Smooth muscle cell of the pulmonary artery (primary cell): Measurements from ENCODE around the gene RTN4RL1. TPM values are rescaled to one million over a fixed set of nuclear protein-coding genes. Genes with fewer than 3 reads are reported as not detected.

Experiments
- total RNA-seq: library from RNA; depleted of rRNA; stranded (reverse); fragments of >200 nt; gene quantifications from 2 replicates; pipeline ENCODE4 v1.2.3, GENCODE V29; 2014

Gene RTN4RL1, protein sequence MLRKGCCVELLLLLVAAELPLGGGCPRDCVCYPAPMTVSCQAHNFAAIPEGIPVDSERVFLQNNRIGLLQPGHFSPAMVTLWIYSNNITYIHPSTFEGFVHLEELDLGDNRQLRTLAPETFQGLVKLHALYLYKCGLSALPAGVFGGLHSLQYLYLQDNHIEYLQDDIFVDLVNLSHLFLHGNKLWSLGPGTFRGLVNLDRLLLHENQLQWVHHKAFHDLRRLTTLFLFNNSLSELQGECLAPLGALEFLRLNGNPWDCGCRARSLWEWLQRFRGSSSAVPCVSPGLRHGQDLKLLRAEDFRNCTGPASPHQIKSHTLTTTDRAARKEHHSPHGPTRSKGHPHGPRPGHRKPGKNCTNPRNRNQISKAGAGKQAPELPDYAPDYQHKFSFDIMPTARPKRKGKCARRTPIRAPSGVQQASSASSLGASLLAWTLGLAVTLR
- total RNA-seq: 0.23 and 0.46 TPM in 2 replicates

DNA sequence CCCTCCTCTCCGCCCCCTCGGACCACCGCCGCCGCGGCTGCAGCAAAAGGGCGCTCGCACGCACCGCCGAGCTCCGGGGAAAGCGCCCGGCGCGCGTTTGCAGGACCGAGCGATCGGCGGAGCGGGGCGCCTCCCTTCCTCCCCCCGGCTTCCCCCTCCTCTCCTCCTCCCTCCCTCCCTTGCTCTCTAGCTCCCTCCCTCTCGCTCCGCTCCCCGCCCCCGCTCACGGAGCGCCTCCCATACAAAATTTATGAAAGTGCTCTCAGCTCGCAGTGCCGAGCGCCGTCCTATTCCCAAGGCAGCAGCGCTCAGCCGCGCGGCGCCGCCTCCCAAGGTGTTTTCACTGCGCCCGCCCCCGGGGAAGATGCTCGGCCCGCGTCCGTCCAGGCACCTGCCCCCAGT, at the start of gene RTN4RL1:
Gene RTN4RL1 (minus strand): TSS at position 115 of the 402 bp plus-strand sequence. CDS start 469 bp downstream, outside the sequence.

DNA sequence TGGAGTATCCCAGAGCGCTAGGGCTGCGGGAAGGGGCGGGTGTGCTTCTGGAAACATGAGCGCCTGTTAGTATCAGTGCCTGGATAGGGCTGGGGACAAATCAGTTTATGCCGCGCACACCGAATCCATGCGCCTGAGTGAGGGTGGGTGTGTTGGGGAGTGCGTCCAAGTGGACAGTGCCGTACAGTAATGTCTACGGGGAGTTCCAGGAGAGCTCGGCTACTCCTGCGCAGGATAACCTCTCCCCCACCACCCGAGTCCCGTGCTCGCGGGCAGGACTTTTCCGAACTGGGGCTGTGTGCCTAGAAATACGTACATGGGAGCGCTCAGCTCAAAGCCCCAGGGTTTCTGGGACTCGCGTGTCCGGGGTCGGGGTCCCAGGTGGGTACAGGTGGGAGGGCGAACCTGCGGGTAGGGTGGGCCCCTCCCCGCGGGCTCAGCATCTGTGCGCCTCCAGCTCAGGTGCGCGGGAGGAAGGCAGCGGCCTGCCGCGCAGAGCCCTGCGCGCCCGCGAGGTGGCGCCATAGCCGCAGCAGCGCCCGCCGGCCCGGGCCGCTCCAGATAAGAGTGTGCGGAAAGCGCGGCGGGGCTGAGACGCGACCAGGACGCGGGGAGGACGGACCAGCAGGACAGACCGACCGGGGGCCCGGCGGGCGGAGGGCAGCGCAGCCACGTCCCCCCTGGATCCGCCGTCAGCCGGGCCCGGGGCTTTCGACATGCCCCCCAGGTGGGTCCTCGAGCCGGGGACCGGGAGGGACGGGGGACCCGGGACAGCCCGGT, 29.6 kb upstream of the RTN4RL1 start, which contains the start of gene HIC1:
Gene HIC1 (plus strand): TSS at position 592 of the 780 bp plus-strand sequence. CDS start 1,588 bp downstream, outside the sequence.

DNA sequence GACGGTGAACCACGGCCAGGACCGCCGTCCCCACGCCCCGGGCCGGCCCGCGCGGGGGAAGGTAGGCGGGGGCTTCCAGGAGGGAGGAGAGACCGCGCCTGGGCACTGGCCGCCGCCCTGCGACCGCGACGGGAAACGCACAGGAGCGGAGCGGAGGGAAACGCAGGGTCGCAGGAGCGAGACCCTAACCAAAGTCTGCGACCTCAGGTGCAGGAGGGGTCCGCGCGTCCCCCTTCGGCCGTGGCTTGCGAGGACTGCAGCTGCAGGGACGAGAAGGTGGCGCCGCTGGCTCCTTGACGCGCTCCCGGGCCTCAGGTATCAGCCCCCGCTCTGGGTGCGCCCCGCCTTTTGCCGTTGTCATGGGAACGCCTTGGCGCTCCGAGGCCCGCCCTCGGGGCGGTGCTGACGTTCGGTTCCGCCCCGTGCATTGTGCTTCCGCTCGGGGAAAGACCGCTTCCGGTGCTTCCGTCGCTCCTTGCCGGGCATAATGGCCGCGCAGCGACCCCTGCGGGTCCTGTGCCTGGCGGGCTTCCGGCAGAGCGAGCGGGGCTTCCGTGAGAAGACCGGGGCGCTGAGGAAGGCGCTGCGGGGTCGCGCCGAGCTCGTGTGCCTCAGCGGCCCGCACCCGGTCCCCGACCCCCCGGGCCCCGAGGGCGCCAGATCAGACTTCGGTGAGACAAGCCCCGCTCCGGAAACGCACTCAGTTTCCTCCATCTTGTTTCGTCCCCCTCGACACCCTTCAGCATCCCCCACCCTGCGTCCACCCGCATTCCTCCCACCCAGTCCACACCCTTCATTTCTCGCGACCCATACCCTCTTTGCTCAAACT, 16.6 kb upstream of the RTN4RL1 start, which contains the start of gene OVCA2:
Gene OVCA2 (plus strand): TSS at position 462 of the 829 bp plus-strand sequence. CDS start 26 bp downstream, at position 488.

DNA sequence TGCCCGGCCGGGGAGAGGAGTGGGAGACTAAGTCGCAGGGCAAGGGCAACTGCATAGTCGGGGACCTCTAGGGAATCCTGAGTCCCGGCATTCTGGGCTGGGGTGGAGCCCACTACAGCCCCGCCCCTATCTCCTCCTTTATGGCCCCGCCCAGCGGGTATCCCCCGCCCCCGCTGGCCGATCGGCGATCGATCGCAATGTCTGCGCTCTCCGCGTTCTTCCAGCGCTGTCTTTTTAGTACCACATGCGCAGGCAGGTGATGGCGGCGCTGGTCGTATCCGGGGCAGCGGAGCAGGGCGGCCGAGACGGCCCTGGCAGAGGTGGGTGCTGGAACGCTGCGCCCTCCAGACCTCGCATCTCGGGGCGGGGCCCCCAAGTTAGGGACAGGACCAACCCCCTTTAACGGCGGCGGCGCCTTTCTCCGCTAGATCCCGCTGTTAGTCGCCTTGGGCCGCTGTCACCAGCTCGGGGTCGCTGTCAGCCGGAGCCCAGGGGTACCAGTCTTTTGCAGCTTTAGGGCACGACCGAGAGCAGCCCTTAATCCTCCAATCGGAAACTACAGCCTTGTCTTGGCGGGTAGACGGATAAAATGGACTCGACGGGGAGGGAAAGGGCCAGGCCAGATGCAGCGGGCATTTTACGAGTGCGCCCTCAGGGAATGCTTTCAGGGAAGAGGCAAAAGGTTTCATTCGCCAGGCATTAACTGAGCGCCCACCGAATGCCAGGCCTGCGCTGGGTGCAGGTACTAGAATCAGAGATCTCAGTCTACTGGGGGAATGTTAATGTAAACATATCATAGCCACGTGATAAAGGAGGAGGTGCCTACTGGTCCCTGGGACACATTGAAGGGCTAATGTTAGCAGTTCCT, 5.0 kb upstream of the RTN4RL1 start, which contains the start of gene DPH1:
Gene DPH1 (plus strand): TSS at position 243 of the 868 bp plus-strand sequence. CDS start 17 bp downstream, at position 260.

Other genes with a start within 250 kb of the RTN4RL1 start
- 9.7 TPM in 2 replicates for gene SMYD4, start 195.4 kb downstream of the RTN4RL1 start, total RNA-seq
- 33.6 and 33.9 TPM in 2 replicates for gene RPA1, start 195.3 kb downstream of the RTN4RL1 start, total RNA-seq
- 27.2 and 36.1 TPM in 2 replicates for gene DPH1, start 4.8 kb upstream of the RTN4RL1 start, total RNA-seq
- gene OVCA2, start 16.7 kb upstream of the RTN4RL1 start, total RNA-seq: 20.4 and 22.2 TPM in 2 replicates
- gene HIC1, start 29.8 kb upstream of the RTN4RL1 start, total RNA-seq: 28.5 and 38.2 TPM in 2 replicates